Measurements from ENCODE around the gene PCDHB3. TPM values are rescaled to one million over a fixed set of nuclear protein-coding genes. Genes with fewer than 3 reads are reported as not detected.

Gene PCDHB3
- 0.02 to 0.06 TPM (median 0.05 TPM) in 3 of 5 replicates, not detected in the others for total RNA-seq (2022; extraction: Qiagen RNA extraction; ENCODE audit: low read depth)

DNA sequence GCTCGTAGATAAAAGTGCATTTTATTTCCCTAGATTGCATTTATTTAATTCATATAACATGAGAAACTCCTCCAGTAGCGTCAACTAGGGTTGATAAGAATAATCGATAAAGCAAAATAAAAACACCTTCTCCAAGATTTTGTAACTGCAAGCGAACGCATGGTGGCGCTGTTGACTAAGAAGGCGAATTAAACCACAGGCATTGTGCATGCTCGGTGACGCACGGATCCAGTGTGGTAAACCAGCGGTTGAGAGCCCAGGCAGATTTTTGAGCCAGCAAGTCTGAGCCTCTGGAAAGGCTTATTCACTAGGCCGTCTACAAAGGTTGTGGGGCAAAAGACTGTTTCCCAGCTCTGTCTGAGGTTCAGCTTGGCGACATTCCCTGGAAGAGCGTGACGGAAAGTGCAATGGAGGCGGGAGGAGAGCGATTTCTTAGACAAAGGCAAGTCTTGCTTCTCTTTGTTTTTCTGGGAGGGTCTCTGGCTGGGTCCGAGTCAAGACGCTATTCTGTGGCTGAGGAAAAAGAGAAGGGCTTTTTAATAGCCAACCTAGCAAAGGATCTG lies at the start of gene PCDHB3:
Gene PCDHB3 (plus strand): TSS at position 231 of the 563 bp plus-strand sequence. CDS start 177 bp downstream, at position 408.

DNA sequence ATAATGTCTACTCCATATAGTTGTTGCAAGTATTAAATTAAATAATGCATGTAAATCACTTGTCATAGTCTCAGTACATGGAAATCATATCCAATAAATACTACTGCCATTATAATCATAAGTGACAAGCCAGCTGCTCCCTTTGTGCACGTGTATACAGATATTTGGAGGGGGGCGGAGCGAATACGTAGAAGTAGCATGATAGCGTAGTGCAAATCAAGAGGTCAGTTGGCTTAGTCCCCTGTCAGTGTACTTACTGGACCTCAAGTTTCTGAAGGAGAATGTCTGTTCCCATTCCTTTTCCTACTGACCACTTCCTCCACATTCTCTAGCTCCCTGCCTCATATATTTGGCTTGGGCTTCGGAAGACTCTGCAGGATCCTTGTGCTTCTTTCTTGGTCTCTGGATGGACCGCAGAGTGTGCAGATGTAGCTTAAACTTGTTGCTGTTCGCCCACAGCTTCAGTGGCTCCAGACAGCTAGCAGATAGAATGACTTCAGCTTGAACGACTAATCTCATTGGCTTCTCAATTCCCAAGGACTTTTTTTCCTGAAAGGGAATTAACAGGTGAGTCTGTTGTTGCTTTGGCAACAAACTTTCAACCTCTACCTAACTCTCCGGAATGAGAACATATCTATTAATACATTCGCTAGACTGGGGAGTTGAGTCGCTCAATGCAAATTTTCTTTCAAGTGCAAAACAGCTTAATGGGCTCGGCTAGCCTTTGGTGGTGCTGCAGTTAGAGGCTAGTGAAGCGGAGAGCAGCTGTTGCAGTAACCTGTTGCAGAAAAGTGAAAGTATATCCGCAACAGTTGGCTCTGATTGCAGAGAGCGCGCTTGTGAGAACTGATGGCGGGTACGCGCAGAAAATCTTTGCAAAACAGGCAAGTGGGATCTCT lies 49.4 kb upstream of the PCDHB3 start, which contains the start of gene PCDHB1:
Gene PCDHB1 (plus strand): TSS at position 753 of the 899 bp plus-strand sequence. CDS start 97 bp downstream, at position 850.

DNA sequence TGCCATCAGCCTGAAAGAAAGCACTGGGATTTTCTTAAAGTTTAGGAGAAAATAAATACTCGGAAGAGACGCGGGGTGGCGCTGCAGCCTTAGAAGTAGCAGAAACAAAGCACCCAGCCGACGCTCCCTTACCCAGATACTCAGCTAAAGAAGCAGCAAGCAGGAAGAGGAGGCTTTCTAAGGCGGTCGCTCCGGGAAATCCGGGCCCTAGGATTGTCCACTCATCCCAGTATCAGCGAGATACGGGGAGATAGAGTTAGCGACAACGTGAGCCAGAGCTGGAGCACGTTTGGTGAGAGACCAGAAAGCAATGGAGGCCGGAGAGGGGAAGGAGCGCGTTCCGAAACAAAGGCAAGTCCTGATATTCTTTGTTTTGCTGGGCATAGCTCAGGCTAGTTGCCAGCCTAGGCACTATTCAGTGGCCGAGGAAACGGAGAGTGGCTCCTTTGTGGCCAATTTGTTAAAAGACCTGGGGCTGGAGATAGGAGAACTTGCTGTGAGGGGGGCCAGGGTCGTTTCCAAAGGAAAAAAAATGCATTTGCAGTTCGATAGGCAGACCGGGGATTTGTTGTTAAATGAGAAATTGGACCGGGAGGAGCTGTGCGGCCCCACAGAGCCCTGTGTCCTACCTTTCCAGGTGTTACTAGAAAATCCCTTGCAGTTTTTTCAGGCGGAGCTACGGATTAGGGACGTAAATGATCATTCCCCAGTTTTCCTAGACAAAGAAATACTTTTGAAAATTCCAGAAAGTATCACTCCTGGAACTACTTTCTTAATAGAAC lies 5.6 kb upstream of the PCDHB3 start, which contains the start of gene PCDHB2:
Gene PCDHB2 (plus strand): TSS at position 135 of the 782 bp plus-strand sequence. CDS start 176 bp downstream, at position 311.

DNA sequence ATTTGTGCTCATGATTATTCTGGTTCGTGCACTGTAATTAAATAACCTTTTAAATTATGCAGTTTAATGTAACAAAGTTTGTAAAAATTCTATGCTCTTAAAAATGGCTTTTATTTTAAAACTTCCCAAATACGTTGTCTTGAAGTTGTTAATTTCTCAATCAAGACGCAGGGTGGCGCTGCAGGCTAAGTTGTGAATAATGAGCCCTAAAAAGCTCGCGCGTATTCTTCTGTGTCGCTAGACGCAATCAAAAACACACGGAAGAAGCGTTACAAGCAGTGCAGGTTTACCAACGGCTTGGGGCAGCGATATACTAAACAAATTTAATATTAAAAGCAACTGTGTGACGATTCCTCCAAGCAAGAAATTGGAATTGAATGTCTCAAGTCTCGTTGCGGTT lies 21.3 kb downstream of the PCDHB3 start, which contains the start of gene PCDHB4:
Gene PCDHB4 (plus strand): TSS at position 256 of the 400 bp plus-strand sequence. CDS start 181 bp downstream, outside the sequence.

DNA sequence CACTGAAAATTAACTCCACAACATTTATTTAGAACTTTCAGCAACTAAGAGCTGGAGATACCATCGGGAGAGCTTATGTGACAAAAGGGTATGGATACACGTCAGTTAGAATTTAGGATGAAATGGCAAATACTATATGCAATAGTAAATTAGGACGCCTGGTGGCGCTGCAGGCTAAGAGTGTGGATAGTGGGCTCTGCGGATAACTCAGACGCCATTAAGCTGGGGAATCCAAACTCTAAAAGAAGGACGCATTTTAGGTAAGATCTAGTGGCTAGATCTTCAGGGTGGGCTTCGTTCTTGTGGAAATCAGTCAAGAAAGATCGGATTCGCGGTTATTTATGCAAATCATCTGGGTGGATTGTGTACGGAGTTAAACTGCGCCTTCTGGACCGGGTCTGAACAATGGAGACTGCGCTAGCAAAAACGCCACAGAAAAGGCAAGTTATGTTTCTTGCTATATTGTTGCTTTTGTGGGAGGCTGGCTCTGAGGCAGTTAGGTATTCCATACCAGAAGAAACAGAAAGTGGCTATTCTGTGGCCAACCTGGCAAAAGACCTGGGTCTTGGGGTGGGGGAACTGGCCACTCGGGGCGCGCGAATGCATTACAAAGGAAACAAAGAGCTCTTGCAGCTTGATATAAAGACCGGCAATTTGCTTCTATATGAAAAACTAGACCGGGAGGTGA lies 34.9 kb downstream of the PCDHB3 start, which contains the start of gene PCDHB5:
Gene PCDHB5 (plus strand): TSS at position 177 of the 688 bp plus-strand sequence. CDS start 229 bp downstream, at position 406.

DNA sequence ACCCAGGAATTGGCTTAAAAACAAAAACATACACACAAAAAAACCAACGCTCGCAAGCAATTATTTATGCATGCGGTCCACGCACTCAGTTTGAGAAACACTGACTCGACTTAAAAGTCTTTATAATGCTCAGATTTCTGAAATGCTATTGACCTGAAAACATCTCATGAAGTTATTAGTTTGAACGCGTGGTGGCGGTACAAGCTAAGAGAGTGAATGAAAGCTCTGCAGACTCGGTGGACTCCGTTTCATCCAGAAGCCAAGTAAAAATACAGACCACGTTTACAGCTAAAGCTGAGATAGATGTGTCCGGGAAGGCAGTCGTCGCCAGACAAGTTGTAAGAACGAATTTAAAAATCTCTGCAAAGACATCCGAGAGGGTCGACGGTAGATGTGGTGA lies 49.5 kb downstream of the PCDHB3 start, which contains the start of gene PCDHB6:
Gene PCDHB6 (plus strand): TSS at position 246 of the 400 bp plus-strand sequence. CDS start 201 bp downstream, outside the sequence.

Other genes starting within 250 kb of the PCDHB3 start
- 0.01 to 0.02 TPM in 2 of 5 replicates, not detected in the others for gene PCDHA10, start 244.6 kb upstream of the PCDHB3 start, total RNA-seq (2022; extraction: Qiagen RNA extraction; ENCODE audit: low read depth)
- gene PCDHA11, start 231.5 kb upstream of the PCDHB3 start, total RNA-seq (2022; extraction: Qiagen RNA extraction; ENCODE audit: low read depth) = 0.12 to 0.43 TPM (median 0.18 TPM) in 5 replicates
- 2.5 to 2.9 TPM (median 2.5 TPM) in 5 replicates for gene PCDHA12, start 225.2 kb upstream of the PCDHB3 start, total RNA-seq (2022; extraction: Qiagen RNA extraction; ENCODE audit: low read depth)
- 0.06 to 0.10 TPM (median 0.07 TPM) in 4 of 5 replicates, not detected in the other for gene PCDHA13, start 218.3 kb upstream of the PCDHB3 start, total RNA-seq (2022; extraction: Qiagen RNA extraction; ENCODE audit: low read depth)
- 1.1 to 1.4 TPM (median 1.2 TPM) in 5 replicates for gene PCDHAC1, start 174.2 kb upstream of the PCDHB3 start, total RNA-seq (2022; extraction: Qiagen RNA extraction; ENCODE audit: low read depth)
- 2.3 to 4.8 TPM (median 2.6 TPM) in 5 replicates for gene PCDHAC2, start 134.0 kb upstream of the PCDHB3 start, total RNA-seq (2022; extraction: Qiagen RNA extraction; ENCODE audit: low read depth)
- not detected in 5 replicates for gene PCDHB1, start 49.1 kb upstream of the PCDHB3 start, total RNA-seq (2022; extraction: Qiagen RNA extraction; ENCODE audit: low read depth)
- 2.7 to 5.4 TPM (median 3.7 TPM) in 5 replicates for gene PCDHB2, start 5.9 kb upstream of the PCDHB3 start, total RNA-seq (2022; extraction: Qiagen RNA extraction; ENCODE audit: low read depth)
- 0.03 to 0.09 TPM (median 0.06 TPM) in 4 of 5 replicates, not detected in the other for gene PCDHB4, start 21.3 kb downstream of the PCDHB3 start, total RNA-seq (2022; extraction: Qiagen RNA extraction; ENCODE audit: low read depth)
- gene PCDHB5, start 34.7 kb downstream of the PCDHB3 start, total RNA-seq (2022; extraction: Qiagen RNA extraction; ENCODE audit: low read depth) = 1.2 to 1.9 TPM (median 1.5 TPM) in 5 replicates
- 0.89 to 1.2 TPM (median 1.1 TPM) in 5 replicates for gene PCDHB6, start 49.6 kb downstream of the PCDHB3 start, total RNA-seq (2022; extraction: Qiagen RNA extraction; ENCODE audit: low read depth)
- 0.01 TPM in 1 of 5 replicates, not detected in the others for gene PCDHB7, start 72.2 kb downstream of the PCDHB3 start, total RNA-seq (2022; extraction: Qiagen RNA extraction; ENCODE audit: low read depth)
- gene PCDHB8, start 77.3 kb downstream of the PCDHB3 start, total RNA-seq (2022; extraction: Qiagen RNA extraction; ENCODE audit: low read depth) = 0.24 to 0.42 TPM (median 0.37 TPM) in 5 replicates
- gene PCDHB16, start 81.9 kb downstream of the PCDHB3 start, total RNA-seq (2022; extraction: Qiagen RNA extraction; ENCODE audit: low read depth) = 0.05 to 0.10 TPM (median 0.08 TPM) in 4 of 5 replicates, not detected in the other
- 0.01 to 0.03 TPM in 2 of 5 replicates, not detected in the others for gene PCDHB9, start 86.7 kb downstream of the PCDHB3 start, total RNA-seq (2022; extraction: Qiagen RNA extraction; ENCODE audit: low read depth)
- gene PCDHB10, start 91.9 kb downstream of the PCDHB3 start, total RNA-seq (2022; extraction: Qiagen RNA extraction; ENCODE audit: low read depth) = 0.03 to 0.06 TPM in 2 of 5 replicates, not detected in the others
- 0.06 to 0.14 TPM (median 0.09 TPM) in 5 replicates for gene PCDHB11, start 99.2 kb downstream of the PCDHB3 start, total RNA-seq (2022; extraction: Qiagen RNA extraction; ENCODE audit: low read depth)
- gene PCDHB12, start 108.2 kb downstream of the PCDHB3 start, total RNA-seq (2022; extraction: Qiagen RNA extraction; ENCODE audit: low read depth) = 0.07 TPM in 1 of 5 replicates, not detected in the others
- gene PCDHB13, start 113.4 kb downstream of the PCDHB3 start, total RNA-seq (2022; extraction: Qiagen RNA extraction; ENCODE audit: low read depth) = 0.02 to 0.08 TPM (median 0.07 TPM) in 5 replicates
- 0.06 to 0.13 TPM (median 0.09 TPM) in 5 replicates for gene PCDHB14, start 122.9 kb downstream of the PCDHB3 start, total RNA-seq (2022; extraction: Qiagen RNA extraction; ENCODE audit: low read depth)
- 0.05 to 0.07 TPM (median 0.06 TPM) in 4 of 5 replicates, not detected in the other for gene PCDHB15, start 144.9 kb downstream of the PCDHB3 start, total RNA-seq (2022; extraction: Qiagen RNA extraction; ENCODE audit: low read depth)
- not detected in 5 replicates for gene SLC25A2, start 203.6 kb downstream of the PCDHB3 start, total RNA-seq (2022; extraction: Qiagen RNA extraction; ENCODE audit: low read depth)
- 66.8 to 81.4 TPM (median 74.0 TPM) in 5 replicates for gene TAF7, start 220.3 kb downstream of the PCDHB3 start, total RNA-seq (2022; extraction: Qiagen RNA extraction; ENCODE audit: low read depth)
- 0.27 to 0.49 TPM (median 0.31 TPM) in 5 replicates for gene PCDHGA1, start 230.0 kb downstream of the PCDHB3 start, total RNA-seq (2022; extraction: Qiagen RNA extraction; ENCODE audit: low read depth)
- 0.44 to 0.73 TPM (median 0.59 TPM) in 5 replicates for gene PCDHGA2, start 238.3 kb downstream of the PCDHB3 start, total RNA-seq (2022; extraction: Qiagen RNA extraction; ENCODE audit: low read depth)
- gene PCDHGA3, start 243.4 kb downstream of the PCDHB3 start, total RNA-seq (2022; extraction: Qiagen RNA extraction; ENCODE audit: low read depth) = 0.05 to 0.09 TPM in 2 of 5 replicates, not detected in the others
- 1.0 to 2.1 TPM (median 1.9 TPM) in 5 replicates for gene PCDHGB1, start 249.6 kb downstream of the PCDHB3 start, total RNA-seq (2022; extraction: Qiagen RNA extraction; ENCODE audit: low read depth)

All from A549 treated with CpdA at 1 μM for 4 hours (cell line).